GM19467 (cell line): ENCODE data around the gene FAM114A1.
"Not testable (repeated sequence)": the region's sequence is repeated elsewhere in the genome, so short reads cannot be mapped to it uniquely, and the experiment has no call there.

Source experiments
- ATAC-seq: cut with Tn5 transposase; IDR thresholded peaks from one replicate; pipeline ENCODE4 v1.9.1; 2021; ENCODE audit warnings: mild to moderate bottlenecking, moderate library complexity; ENCODE audit not compliant: unreplicated experiment

The FAM114A1 gene

GRCh38 chr4:38928974-38929373 is 61.4 kb downstream of the FAM114A1 start:
- no peak for ATAC-seq

- ATAC-seq: no peak
Observed at GRCh38 chr4:38930204-38930603, 62.6 kb downstream of the FAM114A1 start.

GRCh38 chr4:38930707-38931106 is 63.1 kb downstream of the FAM114A1 start:
- ATAC-seq: no peak

- no peak for ATAC-seq
Observed at GRCh38 chr4:38931125-38931524, 63.5 kb downstream of the FAM114A1 start.

GRCh38 chr4:38935391-38936073 is 67.9 kb downstream of the FAM114A1 start:
- no peak for ATAC-seq

- no peak for ATAC-seq
Observed at GRCh38 chr4:38939165-38939564, 71.6 kb downstream of the FAM114A1 start.

- no peak for ATAC-seq
Observed at GRCh38 chr4:38940476-38940875, 72.9 kb downstream of the FAM114A1 start.

- not testable (repeated sequence) for ATAC-seq
Observed at GRCh38 chr4:38941906-38942305, 74.3 kb downstream of the FAM114A1 start.

GRCh38 chr4:38943343-38943742 is 75.7 kb downstream of the FAM114A1 start:
- ATAC-seq: no peak

GRCh38 chr4:38944440-38944839 is 76.8 kb downstream of the FAM114A1 start:
- no peak for ATAC-seq

- ATAC-seq: no peak
Observed at GRCh38 chr4:38946919-38947318, 79.3 kb downstream of the FAM114A1 start.

- no peak for ATAC-seq
Observed at GRCh38 chr4:38948551-38948950, 80.9 kb downstream of the FAM114A1 start.

GRCh38 chr4:38949411-38950051 is 81.9 kb downstream of the FAM114A1 start:
- no peak for ATAC-seq

- no peak for ATAC-seq
Observed at GRCh38 chr4:38950159-38950558, 82.6 kb downstream of the FAM114A1 start.

GRCh38 chr4:38950734-38951133 is 83.1 kb downstream of the FAM114A1 start:
- ATAC-seq: no peak

- no peak for ATAC-seq
Observed at GRCh38 chr4:38951598-38951997, 84.0 kb downstream of the FAM114A1 start.

- no peak for ATAC-seq
Observed at GRCh38 chr4:38952017-38952416, 84.4 kb downstream of the FAM114A1 start.

GRCh38 chr4:38954727-38955126 is 87.1 kb downstream of the FAM114A1 start:
- no peak for ATAC-seq

- no peak for ATAC-seq
Observed at GRCh38 chr4:38955957-38956356, 88.4 kb downstream of the FAM114A1 start.

- ATAC-seq: no peak
Observed at GRCh38 chr4:38957261-38957815, 89.7 kb downstream of the FAM114A1 start.

- ATAC-seq: no peak
Observed at GRCh38 chr4:38957893-38958292, 90.3 kb downstream of the FAM114A1 start.

GRCh38 chr4:38958453-38959190 is 91.0 kb downstream of the FAM114A1 start:
- peak; percentile 73 for ATAC-seq
